ENCODE data around the gene JPH3.

DNA sequence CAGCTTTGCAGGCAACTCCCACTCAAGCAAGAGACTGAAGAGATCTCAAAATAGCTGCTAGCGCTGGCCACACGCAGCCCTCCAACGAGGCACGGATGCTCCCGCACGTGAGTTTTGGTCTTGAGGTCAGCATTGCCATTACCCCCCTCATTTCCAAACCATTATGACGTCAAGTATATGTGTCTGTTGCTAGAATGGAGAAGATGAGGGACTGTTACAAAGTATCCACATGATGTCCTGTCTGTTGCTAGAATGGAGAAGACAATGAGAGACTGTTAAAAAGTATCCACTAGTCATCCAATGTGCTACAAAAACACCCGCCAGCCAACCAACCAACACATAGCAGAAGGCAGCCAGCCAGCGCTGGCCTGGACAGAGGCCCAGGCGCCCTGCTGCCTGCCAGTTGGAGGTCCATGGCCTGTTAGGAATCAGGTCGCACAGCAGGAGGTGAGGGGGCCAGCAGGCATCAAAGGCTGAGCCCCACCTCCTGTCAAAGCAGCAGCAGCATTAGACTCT, 138.7 kb downstream of the JPH3 start:
- TF ChIP-seq, protein P1, sequence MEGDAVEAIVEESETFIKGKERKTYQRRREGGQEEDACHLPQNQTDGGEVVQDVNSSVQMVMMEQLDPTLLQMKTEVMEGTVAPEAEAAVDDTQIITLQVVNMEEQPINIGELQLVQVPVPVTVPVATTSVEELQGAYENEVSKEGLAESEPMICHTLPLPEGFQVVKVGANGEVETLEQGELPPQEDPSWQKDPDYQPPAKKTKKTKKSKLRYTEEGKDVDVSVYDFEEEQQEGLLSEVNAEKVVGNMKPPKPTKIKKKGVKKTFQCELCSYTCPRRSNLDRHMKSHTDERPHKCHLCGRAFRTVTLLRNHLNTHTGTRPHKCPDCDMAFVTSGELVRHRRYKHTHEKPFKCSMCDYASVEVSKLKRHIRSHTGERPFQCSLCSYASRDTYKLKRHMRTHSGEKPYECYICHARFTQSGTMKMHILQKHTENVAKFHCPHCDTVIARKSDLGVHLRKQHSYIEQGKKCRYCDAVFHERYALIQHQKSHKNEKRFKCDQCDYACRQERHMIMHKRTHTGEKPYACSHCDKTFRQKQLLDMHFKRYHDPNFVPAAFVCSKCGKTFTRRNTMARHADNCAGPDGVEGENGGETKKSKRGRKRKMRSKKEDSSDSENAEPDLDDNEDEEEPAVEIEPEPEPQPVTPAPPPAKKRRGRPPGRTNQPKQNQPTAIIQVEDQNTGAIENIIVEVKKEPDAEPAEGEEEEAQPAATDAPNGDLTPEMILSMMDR (IDR thresholded peaks at IDR 0.05), result no peak
- TF ChIP-seq POLR2A (IDR thresholded peaks at IDR 0.05), result no peak
